Astrocyte of the cerebellum (primary cell): Measurements from ENCODE around the gene KIF4A.
"Not testable (repeated sequence)": the region's sequence is repeated elsewhere in the genome, so short reads cannot be mapped to it uniquely, and the experiment has no call there.

ENCODE experiments used
- DNase-seq: peaks from one replicate; pipeline ENCODE4 v3.0.0-alpha.2; 2011; ENCODE audit warnings: low read depth
- H3K4me3 ChIP-seq: 2 replicates; pipeline ENCODE4 v1.5.1; 2011; ENCODE audit warnings: mild to moderate bottlenecking, low read depth, low read length, moderate library complexity
- CTCF ChIP-seq: IDR thresholded peaks from 2 replicates; pipeline ENCODE4 v1.5.1; 2012; ENCODE audit warnings: low read length, low read depth, moderate library complexity, mild to moderate bottlenecking; ENCODE audit errors: missing control alignments
- in situ Hi-C: cut with HindIII; loops from 2 replicates; pipeline ENCODE4 v1.10.0; 2017; ENCODE audit warnings: low sequenced_read_pairs

KIF4A gene

DNA sequence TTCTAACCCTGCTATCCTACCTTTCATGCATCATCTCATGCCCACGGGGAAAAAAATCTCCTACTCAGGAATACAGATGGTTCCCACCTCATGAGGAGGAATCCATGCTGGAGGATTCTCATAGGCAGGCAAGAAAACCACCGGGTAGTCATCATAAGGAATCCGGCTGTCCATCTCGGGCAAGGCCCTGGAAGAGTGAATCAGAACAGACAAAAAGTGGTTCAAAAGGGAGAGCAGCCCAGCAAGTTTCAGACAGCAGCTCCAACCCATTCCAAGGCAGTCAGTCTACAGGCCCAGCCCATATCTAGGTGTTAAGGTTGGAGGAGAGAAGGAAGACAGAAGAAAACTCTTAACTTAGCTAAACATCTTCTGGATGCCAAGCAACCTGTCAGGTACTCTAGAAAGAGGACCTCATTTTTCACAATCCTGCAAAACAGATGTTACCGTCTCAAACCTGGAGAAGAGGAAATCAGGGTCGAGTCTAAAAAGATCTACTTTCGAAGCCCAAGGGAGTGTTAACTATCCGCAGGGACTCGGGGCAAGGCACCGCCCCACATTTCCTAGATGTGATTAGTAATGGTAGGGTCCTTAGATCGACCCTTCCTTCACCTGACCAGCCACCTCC, 624 bp upstream of the KIF4A start:
- no peak for TF ChIP-seq CTCF

DNA sequence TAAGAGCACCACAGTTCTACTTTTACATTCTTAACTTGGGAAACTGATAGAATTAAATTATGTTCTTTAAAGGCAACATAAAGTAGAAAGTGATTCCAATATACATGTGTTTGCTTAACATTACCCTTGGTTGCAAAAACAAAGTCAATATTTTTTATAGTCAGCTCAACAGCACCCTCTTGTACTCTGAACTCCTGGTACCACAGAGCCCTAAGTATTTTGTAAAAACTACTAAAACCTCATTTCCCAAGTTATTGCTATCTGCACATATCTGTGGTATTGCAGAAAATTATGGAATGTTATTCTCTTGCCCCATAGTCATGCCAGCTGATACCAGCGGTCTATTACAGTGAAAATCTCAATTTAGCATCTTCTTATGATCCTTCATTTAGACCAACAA, 2.9 kb downstream of the KIF4A start:
- TF ChIP-seq CTCF = no peak
- no peak overlapping the region for H3K4me3 ChIP-seq
- in situ Hi-C loops = no loop called here
- no peak for DNase-seq

More for the DNA sequence above, 624 bp upstream of the KIF4A start:
- DNase-seq = no peak
- H3K4me3 ChIP-seq = peak overlapping the region; percentile 60
- in situ Hi-C loops = no loop called here

GRCh38 chrX:70293621-70294020, 3.7 kb downstream of the KIF4A start:
- no peak for DNase-seq
- no peak for TF ChIP-seq CTCF
- in situ Hi-C loops = no loop called here
- H3K4me3 ChIP-seq = no peak overlapping the region

- in situ Hi-C loops = no loop called here
- DNase-seq = peak; percentile 5
- H3K4me3 ChIP-seq = no peak overlapping the region
- no peak for TF ChIP-seq CTCF
Observed at GRCh38 chrX:70301716-70302115, 11.8 kb downstream of the KIF4A start.

DNA sequence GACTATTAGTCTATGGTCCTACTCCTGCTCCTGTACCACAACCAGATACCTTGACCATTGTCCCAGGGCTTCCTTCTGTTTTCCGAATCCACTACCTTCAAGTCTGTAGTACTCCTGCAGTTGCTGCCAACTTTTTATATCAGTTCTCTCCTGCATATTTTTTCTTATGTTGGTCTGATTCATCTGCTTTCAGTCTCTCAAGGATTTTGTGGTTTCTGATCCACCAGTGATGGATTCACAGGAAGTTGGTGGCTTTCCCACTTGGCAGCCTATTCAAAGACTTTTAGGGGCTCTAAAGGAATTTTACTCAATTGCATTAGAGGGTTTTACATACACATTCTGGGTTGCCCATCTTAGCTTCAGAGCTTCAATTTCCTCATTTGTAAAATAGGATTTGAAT, 23.6 kb downstream of the KIF4A start:
- H3K4me3 ChIP-seq = no peak overlapping the region
- in situ Hi-C loops = no loop called here
- DNase-seq = peak; percentile 56
- TF ChIP-seq CTCF = no peak

- no peak for DNase-seq
- no peak overlapping the region for H3K4me3 ChIP-seq
- in situ Hi-C loops = no loop called here
- TF ChIP-seq CTCF = no peak
Observed at GRCh38 chrX:70322784-70323183, 32.9 kb downstream of the KIF4A start.

GRCh38 chrX:70323628-70324027, 33.7 kb downstream of the KIF4A start:
- DNase-seq, in situ Hi-C loops, H3K4me3 ChIP-seq: not testable (repeated sequence)
